ENCODE measurements around the gene MUC5B. TPM values are rescaled to one million over a fixed set of nuclear protein-coding genes. Genes with fewer than 3 reads are reported as not detected.

MUC5B gene, protein sequence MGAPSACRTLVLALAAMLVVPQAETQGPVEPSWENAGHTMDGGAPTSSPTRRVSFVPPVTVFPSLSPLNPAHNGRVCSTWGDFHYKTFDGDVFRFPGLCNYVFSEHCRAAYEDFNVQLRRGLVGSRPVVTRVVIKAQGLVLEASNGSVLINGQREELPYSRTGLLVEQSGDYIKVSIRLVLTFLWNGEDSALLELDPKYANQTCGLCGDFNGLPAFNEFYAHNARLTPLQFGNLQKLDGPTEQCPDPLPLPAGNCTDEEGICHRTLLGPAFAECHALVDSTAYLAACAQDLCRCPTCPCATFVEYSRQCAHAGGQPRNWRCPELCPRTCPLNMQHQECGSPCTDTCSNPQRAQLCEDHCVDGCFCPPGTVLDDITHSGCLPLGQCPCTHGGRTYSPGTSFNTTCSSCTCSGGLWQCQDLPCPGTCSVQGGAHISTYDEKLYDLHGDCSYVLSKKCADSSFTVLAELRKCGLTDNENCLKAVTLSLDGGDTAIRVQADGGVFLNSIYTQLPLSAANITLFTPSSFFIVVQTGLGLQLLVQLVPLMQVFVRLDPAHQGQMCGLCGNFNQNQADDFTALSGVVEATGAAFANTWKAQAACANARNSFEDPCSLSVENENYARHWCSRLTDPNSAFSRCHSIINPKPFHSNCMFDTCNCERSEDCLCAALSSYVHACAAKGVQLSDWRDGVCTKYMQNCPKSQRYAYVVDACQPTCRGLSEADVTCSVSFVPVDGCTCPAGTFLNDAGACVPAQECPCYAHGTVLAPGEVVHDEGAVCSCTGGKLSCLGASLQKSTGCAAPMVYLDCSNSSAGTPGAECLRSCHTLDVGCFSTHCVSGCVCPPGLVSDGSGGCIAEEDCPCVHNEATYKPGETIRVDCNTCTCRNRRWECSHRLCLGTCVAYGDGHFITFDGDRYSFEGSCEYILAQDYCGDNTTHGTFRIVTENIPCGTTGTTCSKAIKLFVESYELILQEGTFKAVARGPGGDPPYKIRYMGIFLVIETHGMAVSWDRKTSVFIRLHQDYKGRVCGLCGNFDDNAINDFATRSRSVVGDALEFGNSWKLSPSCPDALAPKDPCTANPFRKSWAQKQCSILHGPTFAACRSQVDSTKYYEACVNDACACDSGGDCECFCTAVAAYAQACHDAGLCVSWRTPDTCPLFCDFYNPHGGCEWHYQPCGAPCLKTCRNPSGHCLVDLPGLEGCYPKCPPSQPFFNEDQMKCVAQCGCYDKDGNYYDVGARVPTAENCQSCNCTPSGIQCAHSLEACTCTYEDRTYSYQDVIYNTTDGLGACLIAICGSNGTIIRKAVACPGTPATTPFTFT (N-terminal part only)
- not detected in 2 replicates for total RNA-seq

DNA sequence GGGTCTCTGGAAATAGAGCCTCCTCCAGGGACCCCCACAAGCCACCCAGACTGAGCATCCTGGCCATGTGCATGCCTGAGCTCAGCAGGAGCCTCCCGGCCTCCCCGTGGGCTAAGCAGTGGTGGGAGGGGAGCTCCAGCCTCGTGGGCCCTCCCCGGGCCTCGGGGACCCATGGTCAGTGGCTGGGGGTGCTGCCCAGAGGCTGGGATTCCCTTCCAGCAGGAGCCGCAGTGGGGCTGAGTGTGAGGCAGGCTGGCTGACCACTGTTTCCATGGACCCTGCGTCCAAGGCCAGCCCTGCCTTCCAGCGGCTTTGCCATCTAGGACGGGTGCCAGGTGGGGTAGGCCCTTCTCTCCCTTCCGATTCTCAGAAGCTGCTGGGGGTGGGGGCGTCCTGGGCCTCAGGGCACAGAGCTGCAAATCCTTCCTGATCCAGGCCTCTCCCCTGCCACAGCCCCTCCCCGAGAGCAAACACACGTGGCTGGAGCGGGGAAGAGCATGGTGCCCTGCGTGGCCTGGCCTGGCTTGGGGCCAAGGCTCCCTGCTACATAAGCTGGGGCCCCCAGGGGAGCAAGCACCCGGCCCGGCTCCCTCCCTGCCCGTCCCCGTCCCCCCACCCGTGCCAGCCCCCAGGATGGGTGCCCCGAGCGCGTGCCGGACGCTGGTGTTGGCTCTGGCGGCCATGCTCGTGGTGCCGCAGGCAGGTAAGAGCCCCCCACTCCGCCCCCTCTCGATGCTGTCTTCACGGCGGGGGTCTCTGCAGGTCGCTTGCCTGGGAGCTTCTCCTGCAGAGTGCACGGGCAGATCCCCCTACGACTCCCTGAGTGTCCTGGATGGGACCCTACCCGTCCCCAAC is at the start of gene MUC5B:
TSS of gene MUC5B (plus strand) at position 576 of the 855 bp plus-strand sequence. CDS start at position 634, 58 bp downstream.

DNA sequence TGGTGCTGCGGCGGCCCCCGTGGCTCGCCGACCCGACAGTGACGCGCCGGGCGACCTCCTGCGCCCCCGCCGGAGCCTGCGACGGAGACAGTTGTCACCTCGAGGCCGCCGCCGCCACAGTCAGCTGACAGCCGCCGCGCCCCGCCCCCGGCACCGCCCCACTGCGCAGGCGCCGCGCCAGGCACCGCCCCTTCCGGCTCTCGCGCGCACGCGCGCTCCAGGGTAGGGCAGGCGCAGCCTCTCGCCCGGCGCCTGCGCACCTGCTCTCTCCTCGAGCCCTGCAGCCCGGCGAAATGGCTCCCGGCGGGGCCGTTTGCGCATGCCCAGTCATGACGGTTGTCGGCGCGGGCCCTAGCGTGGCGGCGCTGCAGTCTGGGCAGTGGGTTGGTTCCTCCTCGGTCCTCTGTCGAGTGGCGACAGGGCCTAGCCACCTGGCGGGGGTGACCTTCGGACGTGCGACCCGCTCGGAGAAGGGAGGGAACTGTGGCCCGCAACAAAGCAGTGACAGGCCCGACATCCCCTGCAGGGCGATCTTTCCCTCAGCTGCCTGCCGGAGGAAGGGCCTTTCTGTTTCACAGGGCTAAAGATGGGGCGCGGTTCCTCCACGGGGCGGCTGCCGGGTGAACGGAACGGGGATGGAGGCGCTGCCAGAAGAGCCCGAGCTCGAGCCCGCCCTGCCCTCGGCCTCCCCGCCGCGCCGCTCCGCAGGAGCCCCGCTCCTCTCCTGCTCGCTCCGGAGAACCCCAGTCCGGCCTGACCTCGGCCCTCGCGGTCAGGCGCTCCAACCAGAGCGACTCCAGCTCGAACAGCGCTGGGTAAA is 86.8 kb downstream of the MUC5B start, which contains the start of gene TOLLIP:
TSS of gene TOLLIP (minus strand) at position 135 of the 820 bp plus-strand sequence. CDS start at position 1, 134 bp downstream.

Small RNA genes lying within 50 kb of the gene (small RNA-seq; reads per million reads assigned to genes)
- not detected for gene MIR6744

Other genes with a start within 250 kb of the MUC5B start
- gene MUC6, start 186.3 kb upstream of the MUC5B start, total RNA-seq = not detected in 2 replicates
- gene MUC2, start 148.2 kb upstream of the MUC5B start, total RNA-seq = not detected in 2 replicates
- not detected in 2 replicates for gene MUC5AC, start 65.1 kb upstream of the MUC5B start, total RNA-seq
- gene TOLLIP, start 86.6 kb downstream of the MUC5B start, total RNA-seq = 23.1 and 25.8 TPM in 2 replicates
- under 0.01 TPM in 1 of 2 replicates, not detected in the other for gene BRSK2, start 166.9 kb downstream of the MUC5B start, total RNA-seq